NCI-H2107 (cell line): Measurements from ENCODE around the gene GNAQ.
A peak's percentile ranks its signal among the peaks of the same experiment; 100 is the strongest.
"Not testable (repeated sequence)": the region's sequence is repeated elsewhere in the genome, so short reads cannot be mapped to it uniquely, and the experiment has no call there.

Experiments used
- DNase-seq: peaks from one replicate; lab custom pipeline; 2025; lab: John Stamatoyannopoulos, UW

Gene GNAQ

GRCh38 chr9:77770340-77770739 is 261.3 kb downstream of the GNAQ start:
- DNase-seq: no peak

GRCh38 chr9:77769246-77769645 is 262.4 kb downstream of the GNAQ start:
- no peak for DNase-seq

GRCh38 chr9:77766587-77766986 is 265.0 kb downstream of the GNAQ start:
- DNase-seq: no peak

- DNase-seq: no peak
Observed at GRCh38 chr9:77765781-77766259, 265.8 kb downstream of the GNAQ start.

- no peak for DNase-seq
Observed at GRCh38 chr9:77764894-77765780, 266.5 kb downstream of the GNAQ start.

- DNase-seq: no peak
Observed at GRCh38 chr9:77763566-77763965, 268.0 kb downstream of the GNAQ start.

- DNase-seq: not testable (repeated sequence)
Observed at GRCh38 chr9:77760919-77761318, 270.7 kb downstream of the GNAQ start.

GRCh38 chr9:77759391-77759790 is 272.2 kb downstream of the GNAQ start:
- DNase-seq: no peak

GRCh38 chr9:77756449-77756848 is 275.2 kb downstream of the GNAQ start:
- DNase-seq: no peak

GRCh38 chr9:77753180-77753579 is 278.4 kb downstream of the GNAQ start:
- no peak for DNase-seq

- no peak for DNase-seq
Observed at GRCh38 chr9:77752554-77752953, 279.1 kb downstream of the GNAQ start.

GRCh38 chr9:77751341-77752091 is 280.1 kb downstream of the GNAQ start:
- DNase-seq: peak; percentile 17

- DNase-seq: no peak
Observed at GRCh38 chr9:77750981-77751340, 280.6 kb downstream of the GNAQ start.

GRCh38 chr9:77750284-77750683 is 281.3 kb downstream of the GNAQ start:
- DNase-seq: no peak

- no peak for DNase-seq
Observed at GRCh38 chr9:77748214-77748772, 283.3 kb downstream of the GNAQ start.

- DNase-seq: no peak
Observed at GRCh38 chr9:77747163-77747562, 284.4 kb downstream of the GNAQ start.

GRCh38 chr9:77744841-77745430 is 286.7 kb downstream of the GNAQ start:
- no peak for DNase-seq

GRCh38 chr9:77743386-77743785 is 288.2 kb downstream of the GNAQ start:
- no peak for DNase-seq

- no peak for DNase-seq
Observed at GRCh38 chr9:77738932-77739331, 292.7 kb downstream of the GNAQ start.

GRCh38 chr9:77735494-77735893 is 296.1 kb downstream of the GNAQ start:
- DNase-seq: no peak

GRCh38 chr9:77731930-77732329 is 299.7 kb downstream of the GNAQ start:
- DNase-seq: peak; percentile 73

- no peak for DNase-seq
Observed at GRCh38 chr9:77731008-77731698, 300.5 kb downstream of the GNAQ start.
